Measurements from ENCODE around the gene LPCAT1. TPM values are rescaled to one million over a fixed set of nuclear protein-coding genes. Genes with fewer than 3 reads are reported as not detected.

The LPCAT1 gene
- total RNA-seq, 1 donor from 2014 or later = 41.9 TPM

DNA sequence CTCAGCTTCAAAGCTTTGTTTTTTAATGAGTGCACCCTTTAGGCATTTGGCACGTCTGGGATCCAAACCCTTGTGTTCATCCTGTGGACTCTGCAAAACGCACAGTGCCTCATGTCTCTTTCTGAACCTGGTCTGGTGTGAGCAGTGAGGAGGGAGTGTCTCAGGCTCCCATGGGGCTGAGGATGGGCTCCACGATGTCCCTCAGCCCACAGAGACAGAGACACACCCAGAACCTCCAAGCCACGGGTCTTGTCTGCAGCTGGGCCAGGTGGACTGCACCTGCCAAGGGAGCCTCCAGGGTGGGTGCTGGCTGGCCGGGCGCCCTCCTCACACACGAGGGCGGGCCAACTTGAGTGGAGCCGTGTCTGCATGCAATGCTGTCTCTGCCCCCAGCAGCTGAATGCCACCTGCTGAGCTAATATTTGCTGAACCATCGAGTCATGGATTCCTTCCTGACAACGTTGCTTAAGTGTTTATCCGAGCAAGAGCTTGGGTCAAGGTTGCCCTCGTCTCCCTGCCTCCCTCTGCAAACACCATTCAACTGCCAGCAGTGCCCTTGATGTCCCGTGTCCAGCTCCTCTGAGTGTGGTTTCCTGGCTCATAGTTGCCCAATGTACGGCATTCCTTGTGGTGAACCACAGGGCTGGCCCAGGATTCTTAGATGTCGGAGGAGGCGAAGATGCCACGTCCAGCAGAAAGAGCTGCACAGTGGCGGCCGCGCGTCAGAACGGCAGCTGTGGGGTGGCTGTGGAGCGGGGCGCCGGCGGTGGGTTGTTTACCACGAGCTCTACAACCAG is 31.4 kb upstream of the LPCAT1 start:
- DNase-seq = no peak

DNA sequence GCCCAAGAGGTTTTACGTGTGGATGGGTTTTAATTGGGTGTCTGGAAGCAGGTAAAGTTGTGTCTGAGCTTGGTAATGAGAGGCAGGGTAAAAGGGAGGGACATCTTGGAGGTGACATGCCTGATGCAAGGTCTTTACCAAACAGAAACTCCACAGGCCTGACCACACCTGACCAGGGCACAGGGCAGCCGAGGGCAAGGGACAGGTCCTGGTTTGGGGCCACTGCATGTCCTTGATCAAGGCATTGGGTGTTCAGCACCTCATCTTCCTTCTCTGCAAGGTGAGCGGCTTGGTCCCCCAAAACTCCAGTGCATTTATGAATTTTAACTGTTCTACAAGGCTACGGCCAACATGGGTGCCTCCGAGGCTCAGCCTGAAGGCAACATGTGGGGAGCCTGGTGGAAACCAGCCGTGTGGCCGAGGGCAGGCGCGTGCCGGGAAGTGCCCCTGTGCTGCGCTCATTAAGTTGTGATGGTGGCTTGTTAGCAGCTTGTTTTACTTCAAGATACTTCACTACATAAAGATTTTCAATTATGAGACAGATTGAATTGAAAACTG is 30.7 kb upstream of the LPCAT1 start:
- DNase-seq = no peak

- no peak for DNase-seq
These were observed 30.0 kb upstream of the LPCAT1 start for GRCh38 chr5:1553539-1554409.

- DNase-seq = no peak
These were observed 28.9 kb upstream of the LPCAT1 start for GRCh38 chr5:1552521-1553255.

- DNase-seq = no peak
These were observed 27.9 kb upstream of the LPCAT1 start for GRCh38 chr5:1551426-1552301.

DNA sequence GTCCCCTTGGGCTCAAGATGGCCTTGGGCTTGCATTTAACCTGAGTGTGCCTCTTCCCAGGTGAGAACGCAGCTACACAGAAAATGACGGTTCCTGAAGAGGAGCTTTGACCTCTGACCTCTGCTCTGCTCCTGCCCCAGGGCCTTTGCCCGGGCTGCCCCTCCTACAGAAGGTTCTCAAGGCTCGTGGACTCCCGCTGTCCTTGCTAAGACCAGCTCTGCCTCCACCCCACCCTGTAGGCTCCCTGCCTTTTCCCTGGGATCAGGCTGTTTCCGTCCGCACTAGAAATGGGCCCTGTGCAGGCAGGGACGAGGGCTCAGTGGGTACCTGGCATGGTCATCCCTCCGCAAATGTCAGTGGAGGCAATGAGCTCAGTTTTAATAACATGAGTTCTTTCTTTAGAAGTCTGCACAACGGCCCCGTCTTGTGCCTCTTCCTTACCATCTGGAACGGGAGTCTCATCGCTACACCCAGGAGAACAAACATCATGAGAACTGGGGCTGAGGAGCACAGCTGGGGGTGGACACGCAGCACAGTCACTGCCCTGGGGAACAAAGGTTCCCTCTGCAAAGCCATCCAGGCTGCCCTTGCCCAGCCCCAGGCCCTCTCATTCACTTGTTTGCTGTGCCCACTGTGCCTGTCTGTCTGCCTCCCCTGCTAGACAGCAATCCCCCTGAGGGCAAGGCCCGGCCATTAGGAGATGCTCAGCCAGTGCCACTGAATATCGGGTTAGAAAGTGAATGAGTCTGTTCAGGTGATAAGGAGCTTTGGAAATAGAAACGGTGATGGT is 26.7 kb upstream of the LPCAT1 start:
- no peak for DNase-seq

- DNase-seq = no peak
These were observed 25.8 kb upstream of the LPCAT1 start for GRCh38 chr5:1549475-1550030.

GRCh38 chr5:1548702-1549474 is 25.1 kb upstream of the LPCAT1 start:
- DNase-seq = no peak

DNA sequence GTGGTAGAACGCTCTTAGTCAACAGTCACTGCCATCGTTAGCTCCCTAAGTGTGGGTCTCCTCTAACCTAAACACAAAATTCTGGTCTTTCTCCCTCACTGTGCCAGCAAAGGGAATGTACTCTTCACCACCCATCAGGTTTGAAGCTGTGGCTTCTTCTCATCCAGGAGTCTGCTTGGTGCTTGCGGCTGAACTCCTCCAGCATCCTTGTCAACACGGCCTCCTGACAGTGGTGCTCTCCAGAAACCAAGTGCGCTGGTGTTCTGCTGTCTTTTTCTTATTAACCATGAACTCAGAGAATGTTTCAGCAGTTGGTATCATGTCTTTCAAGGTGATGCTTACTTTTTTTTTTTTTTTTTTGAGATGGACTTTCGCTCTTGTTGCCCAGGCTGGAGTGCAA is 23.9 kb upstream of the LPCAT1 start:
- no peak for DNase-seq

DNA sequence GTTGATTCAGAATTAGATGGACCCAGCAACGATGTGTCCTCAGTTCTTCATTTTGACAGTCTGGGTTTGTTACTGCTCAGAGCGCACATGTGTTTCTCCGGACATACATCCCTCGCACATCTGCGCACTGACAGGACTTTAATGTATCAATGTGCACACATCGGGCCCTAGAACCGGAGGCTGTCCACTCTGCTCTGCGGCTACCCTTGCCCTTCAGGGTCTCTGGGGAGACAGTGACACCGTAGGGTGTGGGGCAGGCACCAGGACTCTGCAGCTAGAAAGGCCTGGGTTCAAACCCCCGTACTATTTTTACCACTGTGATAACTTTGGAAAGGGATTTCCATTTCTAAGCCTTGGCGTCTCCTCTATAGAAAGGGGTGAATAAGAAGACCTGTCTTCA is 23.5 kb upstream of the LPCAT1 start:
- DNase-seq = no peak

- no peak for DNase-seq
These were observed 22.8 kb upstream of the LPCAT1 start for GRCh38 chr5:1546556-1546955.

DNA sequence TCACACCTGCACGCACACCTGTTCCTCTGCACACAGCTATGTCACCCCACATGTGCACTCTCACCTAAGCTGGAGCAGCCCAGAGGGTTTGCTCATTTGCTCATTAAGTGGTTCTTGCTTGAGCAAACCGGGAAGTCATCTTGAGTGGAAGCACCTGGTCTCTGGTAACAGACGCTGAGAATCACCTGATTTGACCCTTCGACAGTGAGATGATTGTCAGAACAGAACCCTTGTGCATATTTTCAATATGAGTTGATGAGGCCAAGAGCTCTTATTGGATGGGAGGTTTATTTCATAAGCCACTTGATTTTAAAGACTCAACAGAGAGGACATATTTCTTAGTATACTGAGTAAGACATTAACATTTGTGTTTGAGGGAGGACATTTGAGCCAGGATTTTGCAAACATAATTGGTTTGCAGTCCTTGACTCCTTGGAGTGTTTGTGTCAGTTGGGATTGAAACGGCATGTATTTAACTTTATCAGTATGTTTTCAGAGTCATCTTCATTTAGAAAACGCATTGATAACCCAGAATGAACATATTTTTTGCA is 22.1 kb upstream of the LPCAT1 start:
- no peak for DNase-seq

DNA sequence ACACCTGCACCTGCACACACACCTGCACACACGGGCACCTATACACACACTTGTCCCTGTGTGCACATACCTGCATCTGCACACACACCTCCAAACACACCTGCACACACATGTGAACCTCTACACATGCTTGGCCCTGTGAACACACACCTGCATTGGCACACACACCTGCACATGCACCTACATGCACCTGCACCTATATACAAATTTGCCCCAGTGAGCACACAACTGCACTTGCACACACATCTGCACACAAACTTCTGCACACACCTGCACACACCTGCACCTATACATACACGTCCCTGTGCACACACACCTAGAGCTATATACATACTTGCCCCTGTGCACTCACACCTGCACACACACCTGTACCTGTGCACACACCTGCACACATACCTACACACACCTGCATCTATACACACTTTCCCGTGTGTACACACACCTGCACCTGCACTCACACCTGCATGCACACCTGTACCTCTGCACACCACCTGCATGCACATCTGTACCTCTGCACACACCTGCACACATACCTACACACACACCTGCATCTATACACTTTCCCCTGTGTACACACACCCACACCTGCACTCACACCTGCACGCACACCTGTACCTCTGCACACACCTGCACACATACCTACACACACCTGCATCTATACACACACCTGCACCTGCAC is 21.5 kb upstream of the LPCAT1 start:
- no peak for DNase-seq

DNA sequence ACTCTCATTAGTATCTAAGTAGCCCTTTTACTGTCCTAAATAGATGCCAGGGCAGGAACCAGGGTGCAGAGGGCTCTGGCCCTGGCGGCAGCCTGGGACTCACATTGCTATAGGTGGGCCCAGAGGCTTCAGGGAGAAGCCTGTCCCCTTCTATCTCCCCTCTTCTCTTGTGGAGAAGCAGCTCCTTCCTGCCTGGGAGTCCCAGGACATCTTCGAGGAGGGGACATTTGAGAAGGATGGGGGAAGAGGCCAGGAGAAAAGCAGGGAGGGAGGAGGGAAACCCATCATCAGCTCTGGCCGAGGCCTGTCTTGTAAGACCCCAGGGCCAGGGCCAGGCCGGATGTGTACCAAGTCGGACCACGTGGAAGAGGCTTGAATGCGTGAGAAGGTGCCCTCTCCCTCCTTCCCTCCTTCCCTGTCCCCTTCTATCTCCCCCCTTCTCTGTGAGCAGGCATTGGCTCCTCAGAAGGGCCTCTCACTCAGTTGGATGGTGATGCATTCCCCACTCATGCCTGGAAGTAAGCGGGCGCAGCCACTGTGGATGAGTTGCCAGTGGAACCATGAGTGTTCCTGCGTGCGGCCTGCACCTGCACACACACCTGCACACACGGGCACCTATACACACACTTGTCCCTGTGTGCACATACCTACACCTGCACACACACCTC is 20.7 kb upstream of the LPCAT1 start:
- no peak for DNase-seq

DNA sequence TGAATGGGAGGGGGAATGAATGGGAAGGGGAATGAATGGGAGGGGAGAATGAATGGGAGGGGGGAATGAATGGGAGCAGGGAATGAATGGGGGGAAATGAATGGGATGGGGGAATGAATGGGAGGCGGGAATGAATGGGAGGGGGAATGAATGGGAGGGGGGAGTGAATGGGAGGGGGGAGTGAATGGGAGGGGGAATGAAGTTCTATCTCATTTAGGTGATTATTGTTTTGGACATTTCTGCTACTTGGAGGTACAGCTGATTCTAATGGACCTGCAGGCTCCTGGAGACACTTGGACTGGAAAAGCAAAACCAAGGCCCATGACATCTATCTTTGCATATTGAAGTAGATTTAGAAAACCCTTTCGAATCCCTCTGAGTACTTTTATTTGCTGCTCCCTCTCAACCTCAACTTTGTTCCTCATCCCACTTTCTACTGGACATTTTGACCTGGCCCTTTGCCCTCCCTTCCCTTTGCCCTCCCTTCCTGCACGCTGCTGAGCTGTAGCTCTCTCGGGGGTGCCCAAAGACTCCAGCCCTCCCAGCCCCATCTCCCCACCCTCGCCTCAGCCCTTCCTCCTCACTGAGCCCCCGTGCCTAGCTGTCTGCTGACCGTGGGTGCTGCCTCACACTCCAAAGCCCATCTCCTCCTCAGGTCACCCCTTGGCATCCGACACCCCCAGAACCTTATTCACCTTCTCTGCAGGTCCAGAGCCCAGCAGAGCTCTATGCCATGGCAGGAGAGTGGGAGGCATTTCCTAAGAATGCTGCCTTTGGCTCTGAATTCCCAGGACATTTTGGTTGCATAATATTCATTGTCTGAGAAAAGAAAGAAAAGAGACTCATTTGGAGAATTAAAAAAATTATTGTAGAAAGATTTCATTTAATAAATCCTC is 19.9 kb upstream of the LPCAT1 start:
- no peak for DNase-seq

GRCh38 chr5:1542781-1543180 is 19.0 kb upstream of the LPCAT1 start:
- DNase-seq = peak; percentile 81

GRCh38 chr5:1541702-1542400 is 18.1 kb upstream of the LPCAT1 start:
- DNase-seq = no peak

Measured in dermis blood vessel endothelial cell (primary cell).